Hepatocyte (in vitro differentiated cells): ENCODE measurements around the gene CLPTM1.

Source experiments
- EZH2 ChIP-seq: fragments of 200-600 bp; sonication (generic); IDR thresholded peaks from 2 replicates; pipeline ENCODE4 v1.6.1; 2016; ENCODE audit warnings: antibody characterized with exemption, mild to moderate bottlenecking, borderline replicate concordance
- EZH2phosphoT487 ChIP-seq: fragments of 200-600 bp; sonication (generic); IDR thresholded peaks from one replicate; pipeline ENCODE4 v1.6.1; 2018; ENCODE audit warnings: antibody characterized with exemption, mild to moderate bottlenecking, low read depth, moderate library complexity; ENCODE audit not compliant: unreplicated experiment, severe bottlenecking
- TF ChIP-seq, protein P1 (sequence below): fragments of 200-600 bp; sonication (generic); IDR thresholded peaks from 2 replicates; pipeline ENCODE4 v1.5.1; 2016; ENCODE audit warnings: antibody characterized with exemption, mild to moderate bottlenecking; ENCODE audit not compliant: poor library complexity

DNA sequence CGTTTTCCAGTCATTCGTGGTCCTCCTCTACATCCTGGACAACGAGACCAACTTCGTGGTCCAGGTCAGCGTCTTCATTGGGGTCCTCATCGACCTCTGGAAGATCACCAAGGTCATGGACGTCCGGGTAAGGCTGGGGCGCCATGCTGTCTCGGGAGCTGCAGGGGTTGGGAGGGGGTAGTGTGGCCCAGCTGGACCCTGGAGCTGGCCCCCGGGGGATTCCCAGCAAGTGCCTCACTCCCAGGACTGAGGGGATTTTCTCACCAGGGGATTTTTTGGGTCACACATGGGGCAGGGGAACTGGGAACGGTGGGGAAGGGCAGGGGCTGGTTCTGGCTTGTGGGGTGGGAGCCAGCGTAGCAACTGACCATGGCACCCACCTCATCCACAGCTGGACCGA, 35.3 kb downstream of the CLPTM1 start:
- TF ChIP-seq, protein P1, sequence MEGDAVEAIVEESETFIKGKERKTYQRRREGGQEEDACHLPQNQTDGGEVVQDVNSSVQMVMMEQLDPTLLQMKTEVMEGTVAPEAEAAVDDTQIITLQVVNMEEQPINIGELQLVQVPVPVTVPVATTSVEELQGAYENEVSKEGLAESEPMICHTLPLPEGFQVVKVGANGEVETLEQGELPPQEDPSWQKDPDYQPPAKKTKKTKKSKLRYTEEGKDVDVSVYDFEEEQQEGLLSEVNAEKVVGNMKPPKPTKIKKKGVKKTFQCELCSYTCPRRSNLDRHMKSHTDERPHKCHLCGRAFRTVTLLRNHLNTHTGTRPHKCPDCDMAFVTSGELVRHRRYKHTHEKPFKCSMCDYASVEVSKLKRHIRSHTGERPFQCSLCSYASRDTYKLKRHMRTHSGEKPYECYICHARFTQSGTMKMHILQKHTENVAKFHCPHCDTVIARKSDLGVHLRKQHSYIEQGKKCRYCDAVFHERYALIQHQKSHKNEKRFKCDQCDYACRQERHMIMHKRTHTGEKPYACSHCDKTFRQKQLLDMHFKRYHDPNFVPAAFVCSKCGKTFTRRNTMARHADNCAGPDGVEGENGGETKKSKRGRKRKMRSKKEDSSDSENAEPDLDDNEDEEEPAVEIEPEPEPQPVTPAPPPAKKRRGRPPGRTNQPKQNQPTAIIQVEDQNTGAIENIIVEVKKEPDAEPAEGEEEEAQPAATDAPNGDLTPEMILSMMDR: no peak
- TF ChIP-seq EZH2 (no peak), EZH2phosphoT487 (no peak)
